GM21529 (cell line): ENCODE measurements around the gene CXorf49.
"Not testable (repeated sequence)": the region's sequence is repeated elsewhere in the genome, so short reads cannot be mapped to it uniquely, and the experiment has no call there.

Experiments used
- ATAC-seq: cut with Tn5 transposase; IDR thresholded peaks from one replicate; pipeline ENCODE4 v1.9.1; 2021; ENCODE audit not compliant: unreplicated experiment

Gene CXorf49

GRCh38 chrX:71718185-71718584 is at the start of gene CXorf49:
Gene CXorf49 (minus strand): TSS chrX:71718285. CDS start chrX:71718151, 134 bp downstream.
- not testable (repeated sequence) for ATAC-seq

GRCh38 chrX:71767134-71767533 is 49.0 kb upstream of the CXorf49 start:
- not testable (repeated sequence) for ATAC-seq

- ATAC-seq, result not testable (repeated sequence)
Measured at GRCh38 chrX:71765613-71766012, 47.5 kb upstream of the CXorf49 start.

GRCh38 chrX:71764832-71765231 is 46.7 kb upstream of the CXorf49 start:
- ATAC-seq, result not testable (repeated sequence)

GRCh38 chrX:71763049-71763448 is 45.0 kb upstream of the CXorf49 start, which contains the start of gene CXorf49B:
Gene CXorf49B (plus strand): TSS chrX:71763349. CDS start chrX:71763424, 75 bp downstream.
- ATAC-seq, result not testable (repeated sequence)

GRCh38 chrX:71760688-71761281 is 42.7 kb upstream of the CXorf49 start:
- ATAC-seq, result not testable (repeated sequence)

- ATAC-seq, result not testable (repeated sequence)
Measured at GRCh38 chrX:71720289-71720886, 2.3 kb upstream of the CXorf49 start.

- not testable (repeated sequence) for ATAC-seq
Measured at GRCh38 chrX:71719195-71719594, 1.1 kb upstream of the CXorf49 start.

- ATAC-seq, result not testable (repeated sequence)
Measured at GRCh38 chrX:71716323-71716722, 1.8 kb downstream of the CXorf49 start.

- ATAC-seq, result not testable (repeated sequence)
Measured at GRCh38 chrX:71715551-71715950, 2.5 kb downstream of the CXorf49 start.

- not testable (repeated sequence) for ATAC-seq
Measured at GRCh38 chrX:71714064-71714463, 4.0 kb downstream of the CXorf49 start.

- peak; percentile 67 for ATAC-seq
Measured at GRCh38 chrX:71702853-71703252, 15.2 kb downstream of the CXorf49 start.

- ATAC-seq, result not testable (repeated sequence)
Measured at GRCh38 chrX:71699023-71699344, 19.1 kb downstream of the CXorf49 start.

- not testable (repeated sequence) for ATAC-seq
Measured at GRCh38 chrX:71698299-71699022, 19.6 kb downstream of the CXorf49 start.

GRCh38 chrX:71697466-71698298 is 20.4 kb downstream of the CXorf49 start:
- peak; percentile 33 for ATAC-seq

GRCh38 chrX:71696641-71697465 is 21.2 kb downstream of the CXorf49 start:
- ATAC-seq, result peak; percentile 72

GRCh38 chrX:71679575-71680207 is 38.4 kb downstream of the CXorf49 start:
- no peak for ATAC-seq

GRCh38 chrX:71677195-71677594 is 40.9 kb downstream of the CXorf49 start:
- not testable (repeated sequence) for ATAC-seq

GRCh38 chrX:71676068-71676795 is 41.9 kb downstream of the CXorf49 start:
- ATAC-seq, result not testable (repeated sequence)
